SK-N-SH (cell line): ENCODE data around the gene MCAM.

Experiments used
- EP300 ChIP-seq, 2 experiments: IDR thresholded peaks; 2 replicates each; pipeline versions ENCODE4 v1.4.0 to v1.6.1; 2012; ENCODE audit warnings: borderline replicate concordance in 1 of 2, low read depth in 1 of 2, low read length in 1 of 2
- MXI1 ChIP-seq: IDR thresholded peaks from 2 replicates; pipeline ENCODE4 v1.6.1; 2012; ENCODE audit warnings: mild to moderate bottlenecking, low read depth, low read length, improper control_type of control experiment
- TEAD4 ChIP-seq: IDR thresholded peaks from 2 replicates; pipeline ENCODE4 v1.4.0; 2012; ENCODE audit warnings: mild to moderate bottlenecking, borderline replicate concordance; ENCODE audit not compliant: insufficient read depth
- TF ChIP-seq, protein P1 (sequence below): fragments of 200-600 bp; sonication (generic); IDR thresholded peaks from 2 replicates; pipeline ENCODE4 v1.6.1; 2017; ENCODE audit warnings: antibody characterized with exemption, mild to moderate bottlenecking, moderate library complexity

- TF ChIP-seq, protein P1, sequence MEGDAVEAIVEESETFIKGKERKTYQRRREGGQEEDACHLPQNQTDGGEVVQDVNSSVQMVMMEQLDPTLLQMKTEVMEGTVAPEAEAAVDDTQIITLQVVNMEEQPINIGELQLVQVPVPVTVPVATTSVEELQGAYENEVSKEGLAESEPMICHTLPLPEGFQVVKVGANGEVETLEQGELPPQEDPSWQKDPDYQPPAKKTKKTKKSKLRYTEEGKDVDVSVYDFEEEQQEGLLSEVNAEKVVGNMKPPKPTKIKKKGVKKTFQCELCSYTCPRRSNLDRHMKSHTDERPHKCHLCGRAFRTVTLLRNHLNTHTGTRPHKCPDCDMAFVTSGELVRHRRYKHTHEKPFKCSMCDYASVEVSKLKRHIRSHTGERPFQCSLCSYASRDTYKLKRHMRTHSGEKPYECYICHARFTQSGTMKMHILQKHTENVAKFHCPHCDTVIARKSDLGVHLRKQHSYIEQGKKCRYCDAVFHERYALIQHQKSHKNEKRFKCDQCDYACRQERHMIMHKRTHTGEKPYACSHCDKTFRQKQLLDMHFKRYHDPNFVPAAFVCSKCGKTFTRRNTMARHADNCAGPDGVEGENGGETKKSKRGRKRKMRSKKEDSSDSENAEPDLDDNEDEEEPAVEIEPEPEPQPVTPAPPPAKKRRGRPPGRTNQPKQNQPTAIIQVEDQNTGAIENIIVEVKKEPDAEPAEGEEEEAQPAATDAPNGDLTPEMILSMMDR, result peak; percentile 63
- TF ChIP-seq TEAD4 (no peak), EP300 (IDR thresholded peaks at IDR 0.05; ENCODE audit: borderline replicate concordance in 1 of 2, low read depth in 1 of 2, low read length in 1 of 2) (no peak), MXI1 (no peak)
Observed at GRCh38 chr11:119284344-119285157, 32.4 kb downstream of the MCAM start.
